CD4-positive, CD25-positive, alpha-beta regulatory T cell (primary cell): Measurements from ENCODE around the gene CRHR1. TPM values are rescaled to one million over a fixed set of nuclear protein-coding genes. Genes with fewer than 3 reads are reported as not detected.
A peak's percentile ranks its signal among the peaks of the same experiment; 100 is the strongest.

Experiments
- ATAC-seq, 2 donors: fragments of 150-1000 bp; cut with Tn5 transposase; one replicate each; pipeline ENCODE4 v1.10.0; 2021; ENCODE audit warnings: low read depth in 2 of 2, moderate number of reproducible peaks in 2 of 2, moderate library complexity in 1 of 2
- DNase-seq, 3 donors: peaks; one replicate each; pipeline versions ENCODE4 v3.0.0 to v3.0.0-alpha.2; 2012 to 2022; ENCODE audit warnings: mixed read lengths in 1 of 3
- H3K27ac ChIP-seq: one replicate; pipeline ENCODE4 v1.7.0; 2013; ENCODE audit warnings: mild to moderate bottlenecking, low read length; ENCODE audit not compliant: insufficient read depth, poor library complexity, severe bottlenecking
- H3K27me3 ChIP-seq: one replicate; pipeline ENCODE4 v1.7.0; 2013; ENCODE audit warnings: low read length; ENCODE audit not compliant: control insufficient read depth, insufficient read depth
- H3K36me3 ChIP-seq: one replicate; pipeline ENCODE4 v1.7.0; 2013; ENCODE audit warnings: mild to moderate bottlenecking, low read length, moderate library complexity; ENCODE audit not compliant: control insufficient read depth, insufficient read depth
- H3K4me1 ChIP-seq: 2 replicates; pipeline ENCODE4 v1.7.0; 2013; ENCODE audit warnings: mild to moderate bottlenecking, low read length; ENCODE audit not compliant: insufficient read depth, control insufficient read depth, poor library complexity, severe bottlenecking
- H3K4me3 ChIP-seq: one replicate; pipeline ENCODE4 v1.7.0; 2013; ENCODE audit warnings: low read depth, mild to moderate bottlenecking, low read length, moderate library complexity
- H3K9me3 ChIP-seq, 2 experiments: 1 replicate in 1 of 2; 2 replicates in 1 of 2; pipeline ENCODE4 v1.7.0; 2013; ENCODE audit warnings: low read length in 2 of 2, mild to moderate bottlenecking in 1 of 2, moderate library complexity in 1 of 2; ENCODE audit not compliant: control insufficient read depth in 2 of 2
- H3K27ac Mint-ChIP-seq, 3 donors: one replicate each; pipeline ENCODE4 v1.8.0; 2020 to 2022; ENCODE audit warnings: mild to moderate bottlenecking in 3 of 3, mixed read lengths in 3 of 3, moderate library complexity in 2 of 3
- H3K27me3 Mint-ChIP-seq: one replicate; pipeline ENCODE4 v1.8.0; 2022; ENCODE audit warnings: mild to moderate bottlenecking, mixed read lengths
- H3K36me3 Mint-ChIP-seq: one replicate; pipeline ENCODE4 v1.8.0; 2020; ENCODE audit warnings: mixed read lengths
- H3K4me1 Mint-ChIP-seq, 4 donors: one replicate each; pipeline ENCODE4 v1.8.0; 2020 to 2022; ENCODE audit warnings: mixed read lengths in 4 of 4, mild to moderate bottlenecking in 1 of 4
- H3K4me3 Mint-ChIP-seq, 4 donors: one replicate each; pipeline ENCODE4 v1.8.0; 2020 to 2022; ENCODE audit warnings: mild to moderate bottlenecking in 4 of 4, mixed read lengths in 4 of 4, moderate library complexity in 3 of 4
- H3K9me3 Mint-ChIP-seq, 7 donors: one replicate each; pipeline ENCODE4 v1.8.0; 2020 to 2022; ENCODE audit warnings: mixed read lengths in 7 of 7, mild to moderate bottlenecking in 3 of 7, moderate library complexity in 2 of 7
- polyA plus RNA-seq, 4 donors: library from polyadenylated mRNA; unstranded; fragments of 300-500 nt; fragmentation: Illumina TruSeq; gene quantifications; one replicate each; pipeline ENCODE4 v1.2.3, GENCODE V29; 2021
- total RNA-seq: library from RNA; stranded (reverse); gene quantifications from one replicate; pipeline ENCODE4 v1.2.3, GENCODE V29; 2022

Gene CRHR1
- total and polyA plus RNA-seq, 5 donors from 2014 or later: not detected

DNA sequence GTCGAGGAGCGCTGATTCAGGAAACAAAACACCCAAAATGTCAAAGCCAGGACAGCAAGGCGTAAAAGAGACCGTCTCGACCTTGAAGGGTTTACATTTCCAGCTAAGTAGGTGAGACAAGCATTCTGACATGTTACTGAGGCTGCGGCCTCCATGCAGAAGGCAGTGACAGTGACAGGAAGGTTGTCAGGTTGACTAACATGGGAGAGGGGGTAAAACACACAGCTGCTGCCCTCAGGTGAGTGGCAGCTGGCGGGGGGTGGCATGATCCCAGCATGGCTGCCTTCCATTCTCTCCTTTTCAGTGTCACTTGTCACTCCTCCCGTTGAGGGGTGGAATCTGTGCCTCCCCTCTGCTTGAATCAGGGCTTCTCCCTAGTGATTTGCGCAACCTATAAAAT is 31.9 kb upstream of the CRHR1 start:
- ATAC-seq: no peak
- H3K4me1 Mint-ChIP-seq: no peaks in the 10 kb centered on the region

DNA sequence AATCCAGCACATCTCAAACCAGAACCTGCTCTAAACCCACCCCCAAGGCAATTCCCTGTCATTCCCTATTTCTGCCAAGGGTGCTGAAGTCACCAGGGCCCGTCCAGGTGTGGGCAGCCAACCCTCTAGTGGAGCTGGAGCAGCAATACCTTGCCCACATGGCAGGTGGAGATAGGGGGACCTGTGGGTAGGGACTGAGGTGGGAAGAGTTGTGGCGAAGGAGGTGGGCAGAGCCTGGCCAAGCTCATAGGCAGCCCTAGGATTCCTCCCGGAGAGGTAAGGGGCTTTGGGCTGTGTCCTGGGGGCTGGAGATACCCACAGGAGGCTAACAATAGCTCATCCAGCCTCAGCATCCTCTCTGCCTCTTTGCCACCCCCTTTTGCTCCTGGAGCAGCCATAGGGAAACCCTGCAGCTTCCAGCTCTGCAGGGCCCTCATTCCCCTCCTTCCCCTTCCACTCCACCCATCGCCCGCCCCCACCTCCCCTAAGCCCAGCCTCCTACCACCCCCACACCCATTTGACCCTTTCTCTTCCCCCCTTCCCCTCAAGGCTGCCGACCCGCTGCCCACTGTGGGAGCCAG is 30.4 kb upstream of the CRHR1 start:
- Histone ChIP-seq H3K9me3 (no peaks in the 10 kb centered on the region), H3K36me3 (no peaks in the 10 kb centered on the region), H3K4me3 (no peak overlapping the region), H3K27me3 (no peaks in the 10 kb centered on the region), H3K4me1 (no peaks in the 10 kb centered on the region), H3K27ac (no peak overlapping the region)
- Mint-ChIP-seq H3K4me3 (no peak overlapping the region), H3K9me3 (no peaks in the 10 kb centered on the region), H3K27me3 (peaks cover 5% of the 10 kb centered on the region), H3K27ac (no peak overlapping the region), H3K36me3 (no peaks in the 10 kb centered on the region), H3K4me1 (no peaks in the 10 kb centered on the region)
- ATAC-seq (no peak), DNase-seq (no peak)

More for the DNA sequence above, 31.9 kb upstream of the CRHR1 start:
- Histone ChIP-seq H3K4me1 (no peaks in the 10 kb centered on the region), H3K27ac (no peak overlapping the region), H3K27me3 (no peaks in the 10 kb centered on the region), H3K9me3 (no peaks in the 10 kb centered on the region), H3K36me3 (no peaks in the 10 kb centered on the region), H3K4me3 (no peak overlapping the region)
- Mint-ChIP-seq H3K27ac (no peak overlapping the region), H3K9me3 (no peaks in the 10 kb centered on the region), H3K36me3 (no peaks in the 10 kb centered on the region), H3K4me3 (no peak overlapping the region), H3K27me3 (peaks cover 5% of the 10 kb centered on the region)
- no peak for DNase-seq

DNA sequence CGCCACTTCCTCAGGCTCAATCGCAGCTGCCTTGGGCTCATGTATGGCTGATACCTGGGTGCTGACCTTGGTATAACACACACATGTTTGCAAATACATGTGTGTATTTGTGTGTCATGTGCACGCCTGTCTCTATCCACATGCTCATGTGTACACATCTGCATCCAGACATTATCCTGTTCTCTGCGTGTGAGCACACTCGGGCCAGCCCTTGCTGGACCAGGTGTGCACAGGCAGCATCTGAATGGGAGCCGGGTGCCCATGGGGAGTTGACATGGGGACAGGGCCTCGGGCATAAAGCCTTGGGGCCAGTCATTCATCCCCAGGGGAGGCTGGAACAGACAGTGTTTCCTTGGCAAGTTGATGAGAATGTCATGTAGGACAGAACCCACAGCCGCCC is 29.1 kb upstream of the CRHR1 start:
- Histone ChIP-seq H3K9me3 (no peaks in the 10 kb centered on the region), H3K4me1 (no peaks in the 10 kb centered on the region), H3K4me3 (no peak overlapping the region), H3K36me3 (no peaks in the 10 kb centered on the region), H3K27ac (no peak overlapping the region), H3K27me3 (no peaks in the 10 kb centered on the region)
- no peaks in the 10 kb centered on the region for H3K4me1 Mint-ChIP-seq
- H3K36me3 Mint-ChIP-seq: no peaks in the 10 kb centered on the region
- H3K27me3 Mint-ChIP-seq: peaks cover 5% of the 10 kb centered on the region
- H3K27ac Mint-ChIP-seq: no peak overlapping the region
- ATAC-seq: no peak
- H3K4me3 Mint-ChIP-seq: no peak overlapping the region
- H3K9me3 Mint-ChIP-seq: no peaks in the 10 kb centered on the region
- no peak for DNase-seq

DNA sequence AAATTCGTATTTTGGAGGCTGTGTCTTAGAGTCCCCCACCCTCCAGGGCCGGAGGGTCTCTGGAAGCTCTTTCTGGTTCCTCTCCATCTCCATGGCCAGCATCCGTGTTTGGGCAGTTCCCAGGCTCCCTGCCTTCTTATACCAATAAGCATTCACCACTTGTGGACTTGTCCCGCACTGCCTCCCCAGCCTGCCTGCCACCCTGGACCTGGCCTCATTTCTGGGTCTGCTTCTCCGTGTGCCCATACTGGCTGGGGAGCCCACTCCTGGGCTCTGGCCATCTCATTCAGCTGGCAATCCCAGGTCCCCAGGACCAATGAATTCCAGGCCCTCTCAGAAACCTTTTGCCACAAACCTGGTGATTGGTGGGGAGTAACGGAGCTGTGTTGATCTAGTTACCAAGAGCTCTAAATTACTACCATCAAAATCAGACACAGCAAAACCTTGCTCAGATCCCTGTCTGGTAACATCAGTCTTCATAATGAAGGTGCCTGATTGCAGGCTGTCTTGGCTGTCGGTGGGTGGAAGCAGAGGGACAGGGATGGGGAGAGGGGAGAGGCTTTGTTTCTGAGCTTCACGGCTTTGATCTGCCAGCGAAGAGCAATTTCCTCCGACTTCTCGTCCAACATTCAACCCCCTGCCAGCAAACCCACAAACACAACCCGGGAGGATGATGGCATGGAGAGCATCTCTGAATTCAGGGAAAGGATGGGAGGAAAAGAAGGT is 27.7 kb upstream of the CRHR1 start:
- H3K27me3 ChIP-seq: no peaks in the 10 kb centered on the region
- H3K4me3 Mint-ChIP-seq: no peak overlapping the region
- no peaks in the 10 kb centered on the region for H3K9me3 ChIP-seq
- ATAC-seq (no peak), DNase-seq (no peak)
- H3K36me3 ChIP-seq: no peaks in the 10 kb centered on the region
- H3K27ac ChIP-seq: no peak overlapping the region
- H3K27ac Mint-ChIP-seq: no peak overlapping the region
- H3K27me3 Mint-ChIP-seq: peaks cover 5% of the 10 kb centered on the region
- H3K4me1 Mint-ChIP-seq: no peaks in the 10 kb centered on the region
- H3K9me3 Mint-ChIP-seq: no peaks in the 10 kb centered on the region
- no peaks in the 10 kb centered on the region for H3K4me1 ChIP-seq
- no peak overlapping the region for H3K4me3 ChIP-seq
- H3K36me3 Mint-ChIP-seq: no peaks in the 10 kb centered on the region

DNA sequence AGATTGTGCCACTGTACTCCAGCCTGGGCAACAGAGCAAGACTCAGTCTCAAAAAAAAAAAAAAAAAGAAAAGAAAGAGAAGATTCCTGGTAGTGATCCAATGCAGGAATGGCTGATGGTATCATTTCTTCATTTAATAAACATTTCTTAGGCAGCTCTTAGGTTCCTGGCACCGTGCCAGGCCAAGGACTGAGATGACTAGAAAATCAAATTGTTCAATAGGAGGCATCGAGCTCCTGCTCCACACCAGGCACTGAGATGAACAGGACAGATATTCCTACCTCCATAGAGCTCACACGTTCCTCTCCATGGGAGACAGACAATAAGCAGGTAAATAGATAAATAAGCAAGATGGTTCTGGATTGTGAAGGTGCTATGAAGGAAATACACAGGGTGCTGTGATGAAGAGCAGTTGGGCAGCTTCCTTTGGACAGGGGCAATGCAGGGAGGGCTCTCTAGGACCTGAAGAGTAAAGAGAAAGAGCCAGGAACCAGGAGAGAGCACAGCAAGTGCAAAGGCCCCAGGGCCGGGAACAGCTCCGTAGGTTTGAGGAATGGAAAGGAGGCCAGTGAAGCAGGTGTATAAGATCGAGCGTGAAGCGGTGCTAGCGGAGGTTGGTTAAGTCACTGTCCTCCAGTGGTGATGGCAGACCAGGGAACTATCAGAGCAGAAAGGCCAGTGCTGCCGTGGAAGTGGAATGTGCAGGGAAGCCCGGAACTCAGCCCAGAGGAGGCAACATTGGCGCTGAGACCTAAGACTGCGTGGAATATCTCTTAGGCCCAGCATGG is 26.5 kb upstream of the CRHR1 start:
- Histone ChIP-seq H3K9me3 (no peaks in the 10 kb centered on the region), H3K27ac (no peak overlapping the region), H3K27me3 (no peaks in the 10 kb centered on the region), H3K4me3 (no peak overlapping the region), H3K4me1 (no peaks in the 10 kb centered on the region), H3K36me3 (no peaks in the 10 kb centered on the region)
- Mint-ChIP-seq H3K4me3 (no peak overlapping the region), H3K36me3 (no peaks in the 10 kb centered on the region), H3K4me1 (no peaks in the 10 kb centered on the region), H3K27me3 (peaks cover 5% of the 10 kb centered on the region), H3K27ac (peak overlapping the region in 1 of 3 donors; percentile 64), H3K9me3 (no peaks in the 10 kb centered on the region)
- DNase-seq (no peak), ATAC-seq (no peak)

DNA sequence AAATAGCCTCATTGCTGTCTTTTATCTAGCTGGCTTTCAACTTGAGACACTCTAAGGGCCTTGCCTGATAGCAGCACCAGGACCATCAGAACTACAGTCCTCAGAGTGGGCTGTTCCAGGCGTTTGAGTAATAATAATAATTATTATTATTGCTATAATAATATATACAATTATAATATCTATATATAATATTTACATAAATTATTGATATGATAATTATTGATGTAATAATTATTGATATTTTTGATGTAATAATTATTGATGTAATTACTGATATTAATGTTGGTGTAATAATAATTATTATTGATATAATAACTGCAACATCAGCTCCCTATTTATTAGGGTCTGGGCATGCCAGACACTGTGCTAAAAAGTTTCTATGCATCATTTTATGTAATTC is 25.6 kb upstream of the CRHR1 start:
- peaks cover 5% of the 10 kb centered on the region for H3K27me3 Mint-ChIP-seq
- Histone ChIP-seq H3K36me3 (no peaks in the 10 kb centered on the region), H3K4me3 (no peak overlapping the region), H3K4me1 (no peaks in the 10 kb centered on the region), H3K9me3 (no peaks in the 10 kb centered on the region), H3K27ac (no peak overlapping the region), H3K27me3 (no peaks in the 10 kb centered on the region)
- no peaks in the 10 kb centered on the region for H3K4me1 Mint-ChIP-seq
- H3K27ac Mint-ChIP-seq: no peak overlapping the region
- no peak for DNase-seq
- H3K36me3 Mint-ChIP-seq: no peaks in the 10 kb centered on the region
- no peak for ATAC-seq
- no peaks in the 10 kb centered on the region for H3K9me3 Mint-ChIP-seq
- no peak overlapping the region for H3K4me3 Mint-ChIP-seq

DNA sequence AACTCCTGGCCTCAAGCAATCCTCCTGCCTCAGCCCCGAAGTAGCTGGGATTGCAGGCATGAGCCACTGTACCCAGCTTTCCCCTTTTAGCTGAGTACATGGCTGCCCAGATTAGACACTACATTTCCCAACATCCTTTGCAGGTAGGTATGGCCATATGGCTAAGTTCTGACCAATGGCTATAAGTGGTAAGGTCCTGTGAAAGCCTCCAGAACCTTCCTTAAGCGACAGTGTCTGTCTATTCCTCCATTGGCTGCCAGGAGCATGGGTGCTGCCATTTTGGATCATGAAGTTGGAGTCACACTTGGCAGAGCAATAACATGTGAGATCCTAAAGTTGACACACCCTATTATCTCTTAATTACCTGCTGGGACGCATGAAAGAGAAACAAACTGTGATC is 24.4 kb upstream of the CRHR1 start:
- Histone ChIP-seq H3K4me3 (no peak overlapping the region), H3K9me3 (no peaks in the 10 kb centered on the region), H3K27ac (no peak overlapping the region), H3K27me3 (peaks cover 3% of the 10 kb centered on the region), H3K4me1 (no peaks in the 10 kb centered on the region), H3K36me3 (no peaks in the 10 kb centered on the region)
- Mint-ChIP-seq H3K4me1 (no peaks in the 10 kb centered on the region), H3K36me3 (no peaks in the 10 kb centered on the region), H3K27me3 (peaks cover 16% of the 10 kb centered on the region), H3K4me3 (no peak overlapping the region), H3K9me3 (no peaks in the 10 kb centered on the region), H3K27ac (no peak overlapping the region)
- no peak for ATAC-seq
- DNase-seq: no peak
